HepG2 (cell line): ENCODE data around the gene EEFSEC. TPM values are rescaled to one million over a fixed set of nuclear protein-coding genes. Genes with fewer than 3 reads are reported as not detected.

Experiments
- CREB3 ChIP-seq: sonication (generic); formaldehyde crosslinking; IDR thresholded peaks from 2 replicates; pipeline ENCODE4 v1.5.0; 2020; ENCODE audit warnings: missing genetic modification reagents
- CSRNP1 ChIP-seq: sonication (generic); formaldehyde crosslinking; IDR thresholded peaks from 2 replicates; pipeline ENCODE4 v1.8.1; 2023; ENCODE audit warnings: mild to moderate bottlenecking, missing genetic modification reagents
- ESRRA ChIP-seq: sonication (generic); formaldehyde crosslinking; IDR thresholded peaks from 2 replicates; pipeline ENCODE4 v1.5.1; 2020; ENCODE audit warnings: mild to moderate bottlenecking, low read depth, missing genetic modification reagents
- HMGA1 ChIP-seq: sonication (generic); formaldehyde crosslinking; conservative IDR thresholded peaks from 2 replicates; pipeline ENCODE4 v1.4.0; 2020; ENCODE audit warnings: missing genetic modification reagents
- KLF12 ChIP-seq: sonication (generic); formaldehyde crosslinking; IDR thresholded peaks from 2 replicates; pipeline ENCODE4 v1.4.0; 2020; ENCODE audit warnings: missing genetic modification reagents, borderline replicate concordance
- MAFK ChIP-seq, 2 experiments: IDR thresholded peaks in 1 of 2; conservative IDR thresholded peaks in 1 of 2; 2 replicates each; pipeline ENCODE4 v1.6.1; 2011; ENCODE audit warnings: improper control_type of control experiment in 2 of 2, low read length in 2 of 2
- MED8 ChIP-seq: sonication (generic); formaldehyde crosslinking; IDR thresholded peaks from 2 replicates; pipeline ENCODE4 v1.8.1; 2023; ENCODE audit warnings: mild to moderate bottlenecking, missing genetic modification reagents; ENCODE audit not compliant: insufficient replicate concordance
- MIER3 ChIP-seq: IDR thresholded peaks from 2 replicates; pipeline ENCODE4 v1.6.1; 2016; ENCODE audit warnings: missing compliant biosample characterization, borderline replicate concordance
- NFE2 ChIP-seq: sonication (generic); formaldehyde crosslinking; IDR thresholded peaks from 2 replicates; pipeline ENCODE4 v1.4.0; 2020; ENCODE audit warnings: missing genetic modification reagents
- NFE2L1 ChIP-seq: sonication (generic); formaldehyde crosslinking; IDR thresholded peaks from 2 replicates; pipeline ENCODE4 v1.4.0; 2020; ENCODE audit warnings: missing genetic modification reagents, mild to moderate bottlenecking, borderline replicate concordance
- PCBP2 ChIP-seq: fragments of 200-400 bp; formaldehyde crosslinking; optimal IDR thresholded peaks from 2 replicates; pipeline ENCODE3; 2018; ENCODE audit warnings: low read length, low read depth; ENCODE audit not compliant: poor library complexity, severe bottlenecking
- SIN3A ChIP-seq: IDR thresholded peaks from 2 replicates; pipeline ENCODE4 v1.6.1; 2011; ENCODE audit warnings: low read depth, mild to moderate bottlenecking, control low read depth, low read length, borderline replicate concordance
- SP5 ChIP-seq: IDR thresholded peaks from 2 replicates; pipeline ENCODE4 v1.6.1; 2016; ENCODE audit warnings: low read depth, borderline replicate concordance
- SRSF9 ChIP-seq: fragments of 200-400 bp; formaldehyde crosslinking; IDR thresholded peaks from 2 replicates; pipeline ENCODE4 v1.6.1; 2018; ENCODE audit warnings: borderline replicate concordance, mild to moderate bottlenecking, low read depth, low read length; ENCODE audit not compliant: insufficient read depth, poor library complexity, severe bottlenecking
- THRA ChIP-seq: sonication (generic); formaldehyde crosslinking; IDR thresholded peaks from 2 replicates; pipeline ENCODE4 v1.4.0; 2020; ENCODE audit warnings: missing genetic modification reagents, borderline replicate concordance
- ZBTB1 ChIP-seq: sonication (generic); formaldehyde crosslinking; IDR thresholded peaks from 2 replicates; pipeline ENCODE4 v1.4.0; 2020; ENCODE audit warnings: missing genetic modification reagents, borderline replicate concordance
- ZBTB21 ChIP-seq: sonication (generic); formaldehyde crosslinking; IDR thresholded peaks from 2 replicates; pipeline ENCODE4 v1.4.0; 2020; ENCODE audit warnings: missing genetic modification reagents
- ZBTB42 ChIP-seq: sonication (generic); formaldehyde crosslinking; IDR thresholded peaks from 2 replicates; pipeline ENCODE4 v1.5.0; 2020; ENCODE audit warnings: mild to moderate bottlenecking, missing genetic modification reagents
- ZC3H13 ChIP-seq: sonication (generic); formaldehyde crosslinking; IDR thresholded peaks from 2 replicates; pipeline ENCODE4 v1.8.1; 2023; ENCODE audit warnings: mild to moderate bottlenecking, missing genetic modification reagents, moderate library complexity
- ZKSCAN5 ChIP-seq: sonication (generic); formaldehyde crosslinking; IDR thresholded peaks from 2 replicates; pipeline ENCODE4 v1.5.1; 2020; ENCODE audit warnings: mild to moderate bottlenecking, missing genetic modification reagents
- ZNF10 ChIP-seq: sonication (generic); formaldehyde crosslinking; IDR thresholded peaks from 2 replicates; pipeline ENCODE4 v1.4.0; 2020; ENCODE audit warnings: mild to moderate bottlenecking, low read depth, missing genetic modification reagents, borderline replicate concordance
- ZNF121 ChIP-seq: sonication (generic); formaldehyde crosslinking; IDR thresholded peaks from 2 replicates; pipeline ENCODE4 v1.5.0; 2020; ENCODE audit warnings: mild to moderate bottlenecking, missing genetic modification reagents
- ZNF230 ChIP-seq: sonication (generic); formaldehyde crosslinking; IDR thresholded peaks from 2 replicates; pipeline ENCODE4 v1.4.0; 2020; ENCODE audit warnings: mild to moderate bottlenecking, missing genetic modification reagents
- ZNF414 ChIP-seq: sonication (generic); formaldehyde crosslinking; IDR thresholded peaks from 2 replicates; pipeline ENCODE4 v1.5.0; 2020; ENCODE audit warnings: missing genetic modification reagents
- ZNF549 ChIP-seq: sonication (generic); formaldehyde crosslinking; IDR thresholded peaks from 2 replicates; pipeline ENCODE4 v1.5.0; 2020; ENCODE audit warnings: missing genetic modification reagents
- ZNF564 ChIP-seq: sonication (generic); formaldehyde crosslinking; IDR thresholded peaks from 2 replicates; pipeline ENCODE4 v1.8.1; 2023; ENCODE audit warnings: mild to moderate bottlenecking, missing genetic modification reagents
- ZNF605 ChIP-seq: sonication (generic); formaldehyde crosslinking; IDR thresholded peaks from 2 replicates; pipeline ENCODE4 v1.8.0; 2022; ENCODE audit warnings: mild to moderate bottlenecking, missing genetic modification reagents
- ZNF746 ChIP-seq: sonication (generic); formaldehyde crosslinking; IDR thresholded peaks from 2 replicates; pipeline ENCODE4 v1.8.0; 2022; ENCODE audit warnings: mild to moderate bottlenecking, missing genetic modification reagents
- polyA plus RNA-seq, 8 experiments: library from polyadenylated mRNA; depleted of rRNA in 3 of 8; stranded (reverse) in 7 of 8; unstranded in 1 of 8; fragments of >200 nt; fragmentation: Illumina TruSeq in 4 of 8; extraction: Trizol in 4 of 8; gene quantifications; 2 replicates each; pipeline versions ENCODE4 v1.2.1 to v1.2.3, GENCODE V29; 2011 to 2016; ENCODE audit warnings: low read depth in 4 of 8, missing spikeins in 1 of 8, mixed read lengths in 1 of 8; ENCODE audit not compliant: insufficient read depth in 1 of 8
- total RNA-seq, 5 experiments: library from RNA; depleted of rRNA; stranded (reverse); fragments of >200 nt; fragmentation: Illumina TruSeq; extraction: Trizol; gene quantifications; 2 replicates each; pipeline ENCODE4 v1.2.3, GENCODE V29; 2016; ENCODE audit warnings: low read depth in 1 of 5

Gene EEFSEC
- total and polyA plus RNA-seq, 2 of the 13 experiments (the other 11 are each of a cell fraction or from before 2014, with no cell fraction given): 6.4 to 24.2 TPM

GRCh38 chr3:128360705-128361271 lies 207.5 kb downstream of the EEFSEC start (continued):
- TF ChIP-seq ZNF746: 0 out of 2 replicates have a peak, but pooled peaks have one; percentile 10
- no peak for TF ChIP-seq SIN3A
- TF ChIP-seq ZNF414 (CRISPR knock-in tag): no peak
- 0 out of 2 replicates have a peak, but pooled peaks have one; percentile 46 for TF ChIP-seq MIER3 (CRISPR knock-in tag)
- TF ChIP-seq ZNF564 (CRISPR knock-in tag): no peak
- TF ChIP-seq ZBTB1 (CRISPR knock-in tag): no peak
- no peak for TF ChIP-seq MED8
- TF ChIP-seq ZBTB21 (CRISPR knock-in tag): no peak
- no peak for TF ChIP-seq CREB3
- TF ChIP-seq KLF12 (CRISPR knock-in tag): no peak
- TF ChIP-seq ZKSCAN5 (CRISPR knock-in tag): no peak
- TF ChIP-seq ZBTB42 (CRISPR knock-in tag): no peak
- no peak for TF ChIP-seq PCBP2
- no peak for TF ChIP-seq ZNF549 (CRISPR knock-in tag)
- TF ChIP-seq MAFK (conservative IDR thresholded peaks at IDR 0.05 in 1 of 2, IDR thresholded peaks at IDR 0.05 in 1 of 2; ENCODE audit: low read length in 2 of 2): no peak
- TF ChIP-seq SRSF9: no peak
- no peak for TF ChIP-seq NFE2L1
- no peak for TF ChIP-seq ZNF10 (CRISPR knock-in tag)
- peak; percentile 76 for TF ChIP-seq SP5
- TF ChIP-seq ZNF121 (CRISPR knock-in tag): no peak
- TF ChIP-seq HMGA1 (CRISPR knock-in tag): no peak
- TF ChIP-seq ZC3H13 (CRISPR knock-in tag): no peak
- no peak for TF ChIP-seq ESRRA (CRISPR knock-in tag)
- no peak for TF ChIP-seq NFE2 (CRISPR knock-in tag)
- TF ChIP-seq ZNF230 (CRISPR knock-in tag): no peak
- no peak for TF ChIP-seq CSRNP1 (CRISPR knock-in tag)
- TF ChIP-seq ZNF605 (CRISPR knock-in tag): no peak; the same call in 1 of the 2 replicates
- TF ChIP-seq THRA (CRISPR knock-in tag): peak; percentile 74; the same call in 1 of the 2 replicates
